Cardiac muscle cell (in vitro differentiated cells and primary cell): ENCODE results near the gene CALHM2. TPM values are rescaled to one million over a fixed set of nuclear protein-coding genes. Genes with fewer than 3 reads are reported as not detected.
"Not testable (repeated sequence)": the region's sequence is repeated elsewhere in the genome, so short reads cannot be mapped to it uniquely, and the experiment has no call there.

Experiments used
- DNase-seq, 2 donors: peaks; one replicate each; pipeline versions ENCODE4 v3.0.0 to v3.0.0-alpha.2; 2010 to 2017; ENCODE audit warnings: low read depth in 1 of 2, low spot score in 1 of 2
- H3K27ac ChIP-seq: fragments of 200-600 bp; sonication (generic); 2 replicates; pipeline ENCODE4 v1.5.1; 2016
- H3K27me3 ChIP-seq: fragments of 200-600 bp; sonication (generic); 2 replicates; pipeline ENCODE4 v1.6.0; 2016; ENCODE audit warnings: control low read depth
- H3K36me3 ChIP-seq: fragments of 200-600 bp; sonication (generic); 2 replicates; pipeline ENCODE4 v1.5.1; 2016; ENCODE audit warnings: control low read depth
- H3K4me1 ChIP-seq: fragments of 200-600 bp; sonication (generic); 2 replicates; pipeline ENCODE4 v1.8.1; 2017; ENCODE audit warnings: low read depth, mild to moderate bottlenecking, mixed run types
- H3K4me3 ChIP-seq: fragments of 200-600 bp; sonication (generic); 2 replicates; pipeline ENCODE4 v1.5.1; 2016; ENCODE audit warnings: mild to moderate bottlenecking
- H3K9me3 ChIP-seq: fragments of 200-600 bp; sonication (generic); 2 replicates; pipeline ENCODE4 v1.5.1; 2017; ENCODE audit warnings: low read depth, mild to moderate bottlenecking, control low read depth
- CTCF ChIP-seq: IDR thresholded peaks from 2 replicates; pipeline ENCODE4 v1.5.1; 2012; ENCODE audit warnings: low read depth, mild to moderate bottlenecking, low read length
- polyA plus RNA-seq: library from polyadenylated mRNA; unstranded; fragments of >200 nt; fragmentation: Nextera tagmentation; extraction: Ambion mirVana; gene quantifications from 2 replicates; pipeline ENCODE4 v1.2.1, GENCODE V29; 2016
- total RNA-seq: library from RNA; depleted of rRNA; stranded (reverse); fragments of >200 nt; gene quantifications from 2 replicates; pipeline ENCODE4 v1.2.3, GENCODE V29; 2016

CALHM2 gene
- total and polyA plus RNA-seq, 2 experiments from 2014 or later = 1.1 to 3.7 TPM

- H3K4me3 ChIP-seq = no peak overlapping the region
- H3K4me1 ChIP-seq = no peaks in the 10 kb centered on the region
- no peaks in the 10 kb centered on the region for H3K27me3 ChIP-seq
- DNase-seq = no peak
- no peaks in the 10 kb centered on the region for H3K9me3 ChIP-seq
- no peak for TF ChIP-seq CTCF
- H3K27ac ChIP-seq = no peak overlapping the region
- peaks cover 63% of the 10 kb centered on the region for H3K36me3 ChIP-seq
Measured at GRCh38 chr10:103423748-103424147, 28.4 kb downstream of the CALHM2 start.

- no peak for TF ChIP-seq CTCF
- Histone ChIP-seq H3K4me1 (no peaks in the 10 kb centered on the region), H3K36me3 (peaks cover 75% of the 10 kb centered on the region), H3K9me3 (no peaks in the 10 kb centered on the region), H3K27me3 (no peaks in the 10 kb centered on the region), H3K27ac (no peak overlapping the region), H3K4me3 (no peak overlapping the region)
- DNase-seq = no peak
Measured at GRCh38 chr10:103419101-103419500, 33.1 kb downstream of the CALHM2 start.

DNA sequence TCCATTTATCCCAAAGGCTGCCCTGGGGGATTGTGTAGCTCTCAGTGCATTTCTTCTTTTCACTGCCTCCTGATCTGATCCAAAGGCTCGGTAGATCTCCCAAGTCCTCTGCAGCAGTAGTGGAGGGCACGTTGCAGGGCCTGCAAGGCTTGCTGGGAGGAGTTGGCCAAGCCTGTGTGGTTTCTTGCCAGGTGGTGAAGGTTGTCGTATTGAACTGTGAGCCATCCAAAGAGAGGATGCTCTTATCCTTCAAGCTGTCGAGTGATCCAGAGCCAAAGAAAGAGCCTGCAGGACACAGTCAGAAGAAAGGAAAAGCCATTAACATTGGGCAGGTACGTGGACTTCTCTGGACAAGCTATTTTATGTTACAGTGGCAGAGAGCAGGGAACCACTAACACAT is 34.6 kb downstream of the CALHM2 start:
- no peaks in the 10 kb centered on the region for H3K4me1 ChIP-seq
- no peak overlapping the region for H3K27ac ChIP-seq
- no peaks in the 10 kb centered on the region for H3K27me3 ChIP-seq
- TF ChIP-seq CTCF = no peak
- no peak for DNase-seq
- peaks cover 76% of the 10 kb centered on the region for H3K36me3 ChIP-seq
- H3K4me3 ChIP-seq = no peak overlapping the region
- H3K9me3 ChIP-seq = no peaks in the 10 kb centered on the region

DNA sequence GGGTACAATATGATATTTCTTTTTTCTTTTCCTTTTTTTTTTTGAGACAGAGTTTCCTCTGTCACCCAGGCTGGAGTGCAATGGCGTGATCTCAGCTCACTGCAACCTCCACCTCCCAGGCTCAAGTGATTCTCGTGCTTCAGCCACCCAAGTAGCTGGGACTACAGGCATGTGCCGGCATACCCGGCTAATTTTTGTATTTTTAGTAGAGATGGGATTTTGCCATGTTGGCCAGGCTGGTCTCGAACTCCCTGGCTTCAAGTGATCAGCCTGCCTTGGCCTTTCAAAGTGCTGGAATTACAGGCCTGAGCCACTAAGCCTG is 35.1 kb downstream of the CALHM2 start:
- peaks cover 76% of the 10 kb centered on the region for H3K36me3 ChIP-seq
- H3K4me1 ChIP-seq, H3K27ac ChIP-seq, H3K27me3 ChIP-seq, H3K4me3 ChIP-seq, H3K9me3 ChIP-seq, DNase-seq: not testable (repeated sequence)

- Histone ChIP-seq H3K36me3 (peaks cover 77% of the 10 kb centered on the region), H3K27me3 (no peaks in the 10 kb centered on the region), H3K27ac (no peak overlapping the region), H3K4me3 (no peak overlapping the region), H3K4me1 (no peaks in the 10 kb centered on the region), H3K9me3 (no peaks in the 10 kb centered on the region)
- DNase-seq = peak; percentile 66 to 82
- peak; percentile 58 for TF ChIP-seq CTCF
Measured at GRCh38 chr10:103416436-103417147, 35.6 kb downstream of the CALHM2 start.

- Histone ChIP-seq H3K4me1 (no peaks in the 10 kb centered on the region), H3K36me3 (peaks cover 76% of the 10 kb centered on the region), H3K9me3 (no peaks in the 10 kb centered on the region), H3K27me3 (no peaks in the 10 kb centered on the region), H3K4me3 (no peak overlapping the region), H3K27ac (no peak overlapping the region)
- no peak for TF ChIP-seq CTCF
- DNase-seq = no peak
Measured at GRCh38 chr10:103415581-103415980, 36.6 kb downstream of the CALHM2 start.
